GM21528 (cell line): ENCODE measurements around the gene FPGS.

Source experiments
- ATAC-seq: cut with Tn5 transposase; IDR thresholded peaks from one replicate; pipeline ENCODE4 v1.9.1; 2021; ENCODE audit warnings: mild to moderate bottlenecking, moderate library complexity; ENCODE audit not compliant: unreplicated experiment, low FRiP score

The FPGS gene

DNA sequence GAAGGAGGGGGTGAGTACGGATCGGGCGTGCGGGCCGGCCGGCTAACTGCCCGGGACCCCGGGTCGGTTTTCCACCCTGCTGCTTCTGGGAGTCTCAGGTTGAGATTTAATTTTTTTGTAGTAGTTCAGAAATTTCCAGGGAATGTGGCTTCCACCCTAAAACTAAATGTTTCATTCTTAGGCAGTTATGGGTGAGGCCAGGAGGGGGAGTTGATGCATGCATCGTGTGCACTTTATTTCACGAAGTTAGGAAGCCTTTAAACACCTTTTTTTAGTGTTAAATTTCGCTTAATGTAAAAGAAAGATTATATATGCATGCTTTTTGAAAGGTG, 15.9 kb upstream of the FPGS start:
- ATAC-seq = no peak

DNA sequence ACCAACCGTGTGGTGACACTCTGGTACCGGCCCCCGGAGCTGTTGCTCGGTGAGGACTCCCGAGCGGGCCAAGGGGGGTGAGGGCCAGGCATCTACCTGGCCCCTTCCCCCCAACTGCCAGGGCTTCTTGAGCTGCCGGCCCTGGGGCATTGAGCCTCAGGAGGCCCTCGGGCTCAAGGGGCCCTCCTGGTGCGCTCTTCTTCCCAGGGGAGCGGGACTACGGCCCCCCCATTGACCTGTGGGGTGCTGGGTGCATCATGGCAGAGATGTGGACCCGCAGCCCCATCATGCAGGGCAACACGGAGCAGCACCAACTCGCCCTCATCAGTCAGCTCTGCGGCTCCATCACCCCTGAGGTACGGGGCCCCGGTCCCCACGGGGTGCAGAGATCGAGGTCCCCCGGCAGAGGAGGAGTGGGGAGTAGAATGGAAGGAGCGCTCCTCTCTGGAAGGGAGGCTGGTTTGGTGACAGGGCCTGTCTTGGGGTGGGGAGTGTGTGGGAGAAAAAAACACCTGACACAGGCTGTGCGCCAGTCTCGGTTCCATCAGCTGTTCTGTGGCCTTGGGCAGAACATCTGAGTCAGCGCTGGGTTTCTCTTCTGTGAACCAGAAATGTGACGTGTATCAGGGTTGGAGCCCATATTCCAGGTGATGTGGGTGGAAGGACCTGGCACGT, 14.2 kb upstream of the FPGS start:
- no peak for ATAC-seq

DNA sequence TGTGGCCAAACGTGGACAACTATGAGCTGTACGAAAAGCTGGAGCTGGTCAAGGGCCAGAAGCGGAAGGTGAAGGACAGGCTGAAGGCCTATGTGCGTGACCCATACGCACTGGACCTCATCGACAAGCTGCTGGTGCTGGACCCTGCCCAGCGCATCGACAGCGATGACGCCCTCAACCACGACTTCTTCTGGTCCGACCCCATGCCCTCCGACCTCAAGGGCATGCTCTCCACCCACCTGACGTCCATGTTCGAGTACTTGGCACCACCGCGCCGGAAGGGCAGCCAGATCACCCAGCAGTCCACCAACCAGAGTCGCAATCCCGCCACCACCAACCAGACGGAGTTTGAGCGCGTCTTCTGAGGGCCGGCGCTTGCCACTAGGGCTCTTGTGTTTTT, 13.5 kb upstream of the FPGS start:
- no peak for ATAC-seq

DNA sequence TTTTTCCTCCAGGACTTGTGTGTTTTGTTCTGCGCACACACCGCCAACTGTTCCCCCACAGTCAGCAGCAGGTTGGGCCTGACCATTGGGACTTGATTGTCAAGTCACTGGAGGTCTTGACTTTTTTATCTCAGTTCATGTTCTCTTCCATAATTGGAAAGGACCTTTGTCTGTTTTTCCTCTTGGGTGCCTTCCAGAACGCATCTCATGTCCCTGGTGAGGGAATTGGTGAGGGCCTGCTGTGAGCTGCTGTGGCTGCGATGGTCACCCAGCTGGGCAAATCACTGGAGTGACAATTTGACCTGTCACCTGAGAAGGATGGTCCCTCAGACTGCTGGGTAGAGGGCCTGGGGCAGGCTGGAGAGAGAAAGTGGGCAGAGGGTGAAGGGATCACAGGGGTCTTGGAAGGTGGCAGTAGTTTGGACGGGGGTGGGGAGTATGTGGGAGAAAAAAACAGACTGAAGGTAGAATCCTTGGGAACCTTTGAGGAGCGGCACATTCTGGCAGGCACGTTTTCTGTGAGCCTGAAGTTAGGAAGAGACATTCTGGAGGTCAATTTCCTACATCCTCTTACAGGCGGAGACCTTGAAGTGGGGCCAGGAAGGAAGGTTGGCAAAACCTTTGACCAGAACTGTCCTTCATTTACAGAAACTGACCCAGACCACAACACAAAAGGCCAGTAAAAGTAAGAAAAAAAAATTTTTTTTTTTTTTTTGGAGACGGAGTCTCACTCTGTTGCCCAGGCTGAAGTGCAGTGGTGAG, 12.4 kb upstream of the FPGS start:
- ATAC-seq = no peak

DNA sequence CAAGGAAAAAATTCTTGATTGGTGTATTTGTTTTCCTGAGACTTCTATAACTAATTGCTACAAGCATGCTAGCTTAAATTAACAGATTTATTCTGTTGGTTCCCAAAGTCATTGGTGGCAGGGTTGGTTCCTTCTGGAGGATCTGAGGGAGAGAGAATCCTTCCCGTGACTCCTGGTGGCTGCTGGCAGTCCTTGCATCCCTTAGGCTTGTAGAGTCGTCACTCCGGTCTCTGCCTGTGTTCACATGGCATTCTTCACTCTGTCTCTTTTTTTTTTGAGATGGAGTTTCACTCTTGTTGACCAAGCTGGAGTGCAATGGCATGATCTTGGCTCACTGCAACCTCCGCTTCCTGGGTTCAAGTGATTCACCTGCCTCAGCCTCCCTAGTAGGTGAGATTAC, 11.6 kb upstream of the FPGS start:
- no peak for ATAC-seq

DNA sequence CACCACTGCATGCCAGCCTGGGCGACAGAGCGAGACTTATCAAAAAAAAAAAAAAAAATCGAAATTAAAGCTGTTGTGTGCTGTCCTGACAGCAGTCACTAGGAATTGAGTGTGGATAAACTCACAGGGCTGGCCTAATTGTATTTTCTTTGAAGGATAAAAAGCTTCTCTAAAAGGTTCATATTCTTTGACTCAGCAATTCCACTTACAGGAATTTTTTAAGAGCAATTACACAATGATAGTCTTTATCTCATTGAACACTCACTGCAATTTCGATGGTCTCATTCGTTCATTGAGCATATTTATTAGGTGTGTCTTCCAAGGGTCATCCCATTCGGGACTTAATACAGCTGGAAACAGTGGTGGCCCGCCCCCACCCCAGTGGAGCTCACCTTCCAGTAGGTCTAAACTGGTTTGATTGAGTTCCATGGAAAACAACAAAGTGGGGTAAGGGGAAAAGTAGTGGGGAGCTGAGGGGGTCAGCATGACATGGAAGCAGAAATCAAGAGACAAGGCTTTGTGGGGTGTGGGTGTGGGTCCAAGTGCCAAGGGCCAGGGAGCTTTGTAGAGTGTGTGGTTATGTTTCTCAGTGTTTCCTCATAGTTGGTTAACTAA, 10.2 kb upstream of the FPGS start:
- no peak for ATAC-seq

DNA sequence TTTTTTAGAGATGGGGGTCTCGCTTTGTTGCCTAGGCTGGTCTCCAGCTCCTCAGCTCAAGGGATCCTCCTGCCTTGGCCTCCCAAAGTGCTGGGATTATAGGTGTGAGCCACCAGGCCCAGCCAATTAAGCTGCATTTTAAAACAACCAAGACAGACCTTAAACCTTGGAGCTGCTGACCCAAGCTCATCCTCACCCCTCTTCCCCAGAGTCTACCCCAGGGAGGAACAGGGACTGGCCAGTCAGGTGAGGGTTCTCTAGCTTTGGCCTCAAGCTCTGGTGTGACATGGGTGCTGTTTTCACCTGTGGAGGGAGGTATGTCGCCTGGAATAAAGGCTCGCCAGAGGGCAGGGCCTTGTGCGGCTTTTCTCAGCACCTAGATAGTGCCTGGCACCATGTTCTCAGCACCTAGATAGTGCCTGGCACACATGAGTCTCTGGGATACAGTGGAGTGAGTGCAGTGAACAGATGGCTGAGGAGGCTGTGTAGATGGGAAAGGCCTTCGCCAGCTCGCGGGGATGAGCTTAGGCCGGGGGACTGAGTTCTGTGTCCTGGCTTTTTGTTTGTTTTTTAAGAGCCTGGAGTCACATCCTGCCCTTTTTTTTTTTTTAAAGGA, 9.5 kb upstream of the FPGS start:
- ATAC-seq = no peak

DNA sequence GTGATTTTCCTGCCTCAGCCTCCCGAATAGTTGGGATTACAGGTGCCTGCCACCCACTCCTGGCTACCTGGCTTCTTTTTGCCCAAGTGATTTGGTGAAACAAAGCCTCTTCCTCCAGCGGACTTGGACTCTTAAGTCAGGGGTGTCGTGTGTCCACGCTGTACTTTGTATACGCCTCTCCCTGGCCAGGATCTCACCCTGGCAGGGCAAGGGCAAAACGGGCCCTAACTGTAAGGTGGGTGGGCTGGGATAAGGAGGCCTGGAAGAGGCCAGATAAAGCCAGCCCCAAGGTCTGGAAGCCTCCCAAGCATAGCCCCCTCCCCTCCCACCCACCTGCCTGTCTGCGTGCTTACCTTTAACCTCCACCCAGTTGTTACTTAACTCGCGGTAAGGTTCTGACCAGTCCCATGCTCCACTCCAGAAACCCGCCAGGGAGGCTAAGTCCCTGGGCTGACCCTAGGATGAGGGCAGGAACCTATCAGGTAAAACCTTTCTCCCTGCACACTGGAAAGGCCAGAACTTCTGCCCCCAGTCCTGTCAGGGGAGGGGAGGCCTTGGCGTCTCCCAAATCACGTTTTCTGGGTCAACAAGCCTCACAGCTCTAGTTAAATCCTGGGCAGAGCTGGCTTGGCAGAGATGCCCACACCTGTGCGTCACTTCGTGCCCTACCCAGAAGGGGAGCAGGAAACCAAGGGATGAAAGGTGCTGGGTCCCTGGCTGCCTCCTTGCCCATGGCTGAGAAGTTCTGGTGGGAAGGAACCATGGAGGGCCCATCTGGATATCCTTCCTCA, 8.5 kb upstream of the FPGS start:
- no peak for ATAC-seq

DNA sequence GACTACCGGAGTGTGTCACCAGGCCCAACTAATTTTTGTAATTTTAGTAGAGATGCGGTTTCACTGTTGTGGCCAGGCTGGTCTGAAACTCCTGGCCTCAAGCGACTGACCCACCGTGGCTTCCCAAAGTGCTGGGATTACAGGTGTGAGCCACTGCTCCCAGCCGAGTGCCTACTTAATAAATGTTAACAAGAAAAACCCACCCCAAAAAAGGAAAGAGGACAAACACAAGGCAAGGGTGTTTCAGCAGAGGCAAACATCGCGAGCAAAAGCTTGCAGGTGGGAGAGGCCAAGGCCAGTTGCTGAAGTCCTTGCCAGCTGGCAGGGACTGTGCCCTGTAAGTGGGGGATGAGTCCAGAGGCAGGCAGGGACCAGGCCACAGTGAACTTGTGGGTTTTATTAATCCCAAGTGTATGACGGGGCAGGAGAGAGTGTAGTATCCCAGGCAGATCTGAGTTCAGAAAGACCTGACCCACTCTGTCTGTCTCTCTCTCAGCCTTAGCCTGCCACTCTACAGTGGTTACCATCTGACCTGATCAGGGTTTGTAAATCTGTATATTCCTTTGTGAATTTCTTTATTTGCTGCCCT, 6.4 kb upstream of the FPGS start:
- no peak for ATAC-seq

DNA sequence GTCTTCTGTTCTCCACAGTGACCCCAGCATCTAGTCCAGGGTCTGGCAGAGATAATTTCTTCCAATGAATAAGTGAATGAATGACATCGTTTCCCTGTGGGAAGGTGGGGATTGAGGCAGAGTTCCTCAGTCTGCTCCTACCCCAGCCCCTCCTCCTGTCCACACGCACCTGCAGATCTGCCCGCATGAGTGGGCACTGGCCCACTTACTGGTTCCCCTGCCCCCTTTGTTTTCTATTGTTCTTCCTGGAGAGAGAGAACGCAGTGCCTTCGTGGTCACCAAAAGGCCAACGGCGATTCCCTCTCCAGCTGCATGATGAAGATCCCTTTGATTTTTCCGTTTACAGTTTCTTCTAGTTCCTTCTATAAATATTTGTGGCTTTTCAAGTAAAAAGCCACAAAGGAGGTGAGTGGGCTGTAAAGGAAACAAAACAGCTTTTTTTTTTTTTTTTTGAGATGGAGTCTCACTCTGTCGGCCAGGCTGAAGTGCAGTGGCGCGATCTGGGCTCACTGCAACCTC, 5.8 kb upstream of the FPGS start:
- ATAC-seq = no peak

DNA sequence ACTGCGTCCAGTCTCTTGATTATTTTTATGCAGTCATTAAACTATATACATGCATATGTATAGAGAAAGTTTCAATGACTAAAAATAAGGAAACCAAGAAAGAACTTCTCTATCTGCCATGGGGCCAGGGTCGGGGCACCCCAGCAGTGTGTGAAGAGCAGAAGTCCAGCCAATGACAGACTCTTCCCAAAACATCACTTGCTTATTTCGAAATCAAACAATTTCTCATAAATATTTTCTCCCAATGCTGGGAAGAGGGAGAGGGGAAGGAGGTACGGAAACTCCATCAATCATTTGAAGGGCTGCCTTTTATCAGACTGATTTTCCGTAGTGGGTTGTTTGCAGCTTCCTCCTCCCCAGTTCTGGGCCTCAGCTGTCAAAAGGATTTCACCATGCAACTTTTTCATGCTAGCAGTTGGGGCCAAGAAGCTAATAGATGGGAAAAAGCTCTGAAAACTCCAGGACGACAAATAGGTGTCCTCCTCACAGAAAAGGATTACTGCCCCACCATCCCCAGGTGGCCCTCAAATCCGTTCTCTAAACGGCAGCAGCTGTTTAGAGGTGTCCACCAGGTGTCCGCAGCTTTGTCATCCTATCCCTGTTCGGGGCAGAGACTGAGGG, 617 bp upstream of the FPGS start:
- no peak for ATAC-seq

DNA sequence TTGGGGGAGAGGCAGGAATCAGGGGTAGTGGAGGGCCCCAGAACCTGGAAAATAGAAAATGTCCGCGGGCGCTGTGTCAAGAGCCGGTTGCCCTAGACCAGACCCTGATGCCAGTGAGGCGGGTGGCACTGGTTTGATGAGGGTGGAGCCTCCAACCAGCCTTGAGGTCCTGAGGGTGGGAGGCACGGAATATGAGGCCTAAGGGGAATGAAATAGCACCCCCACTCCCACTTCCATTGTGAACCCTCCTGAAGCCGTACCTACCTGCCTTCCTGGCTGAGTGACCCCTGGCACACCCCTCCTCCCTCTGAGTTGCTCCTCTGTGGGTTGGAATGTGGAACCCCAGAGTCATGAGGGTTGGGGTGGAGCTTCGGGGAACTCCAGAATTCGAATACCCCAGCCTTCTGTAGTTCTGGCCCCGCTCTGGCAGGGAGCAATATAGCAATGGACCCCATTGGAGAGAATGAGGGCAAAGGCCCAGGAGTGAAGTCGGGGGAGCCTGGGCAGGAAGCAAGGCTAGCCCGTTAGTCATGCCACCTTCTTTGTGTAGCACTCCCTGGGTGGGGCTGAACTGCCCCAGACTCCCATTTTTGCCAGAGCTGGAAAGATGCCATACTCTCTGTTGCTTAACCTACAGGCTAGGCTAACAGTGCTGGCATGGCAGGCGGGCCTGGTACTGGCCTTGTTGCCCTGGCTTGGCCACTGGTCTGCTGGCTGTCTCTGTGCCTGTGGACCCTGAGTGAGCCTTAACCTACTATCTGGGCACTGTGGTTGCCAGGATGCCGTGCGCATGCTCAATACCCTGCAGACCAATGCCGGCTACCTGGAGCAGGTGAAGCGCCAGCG, 1.0 kb downstream of the FPGS start:
- ATAC-seq = peak; percentile 9

DNA sequence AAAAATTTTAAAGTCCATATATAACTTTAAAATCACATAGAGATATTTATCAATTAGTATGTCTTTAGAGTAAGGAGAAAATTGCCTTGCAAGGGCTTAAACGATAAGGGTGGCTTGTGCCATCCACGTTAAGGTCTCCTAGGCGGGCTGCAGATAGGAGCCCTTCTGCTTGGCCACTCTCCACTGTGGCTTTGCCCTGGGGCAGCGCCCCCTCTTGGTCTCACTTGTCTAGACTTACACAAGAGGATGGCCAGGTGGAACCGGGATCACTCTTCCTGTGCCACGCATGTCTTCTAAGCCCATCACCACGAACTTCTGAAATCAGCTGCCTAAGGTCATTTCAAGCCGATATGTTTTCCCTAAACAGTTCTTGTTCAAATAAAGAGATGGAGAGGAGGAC, 2.9 kb downstream of the FPGS start:
- no peak for ATAC-seq

DNA sequence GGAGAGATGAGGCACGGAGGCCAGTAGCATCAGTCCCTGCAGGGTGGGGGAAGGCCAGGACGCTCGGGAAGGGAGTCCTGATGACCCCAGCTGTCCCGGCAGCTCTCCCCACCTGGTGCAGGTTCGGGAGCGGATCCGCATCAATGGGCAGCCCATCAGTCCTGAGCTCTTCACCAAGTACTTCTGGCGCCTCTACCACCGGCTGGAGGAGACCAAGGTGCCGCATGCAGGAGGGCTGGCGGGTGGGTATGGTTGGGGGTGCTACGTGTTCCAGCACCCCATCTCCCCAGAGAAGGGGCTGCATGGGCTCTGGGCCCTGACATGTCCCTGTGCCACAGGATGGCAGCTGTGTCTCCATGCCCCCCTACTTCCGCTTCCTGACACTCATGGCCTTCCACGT, 4.2 kb downstream of the FPGS start:
- ATAC-seq = no peak

DNA sequence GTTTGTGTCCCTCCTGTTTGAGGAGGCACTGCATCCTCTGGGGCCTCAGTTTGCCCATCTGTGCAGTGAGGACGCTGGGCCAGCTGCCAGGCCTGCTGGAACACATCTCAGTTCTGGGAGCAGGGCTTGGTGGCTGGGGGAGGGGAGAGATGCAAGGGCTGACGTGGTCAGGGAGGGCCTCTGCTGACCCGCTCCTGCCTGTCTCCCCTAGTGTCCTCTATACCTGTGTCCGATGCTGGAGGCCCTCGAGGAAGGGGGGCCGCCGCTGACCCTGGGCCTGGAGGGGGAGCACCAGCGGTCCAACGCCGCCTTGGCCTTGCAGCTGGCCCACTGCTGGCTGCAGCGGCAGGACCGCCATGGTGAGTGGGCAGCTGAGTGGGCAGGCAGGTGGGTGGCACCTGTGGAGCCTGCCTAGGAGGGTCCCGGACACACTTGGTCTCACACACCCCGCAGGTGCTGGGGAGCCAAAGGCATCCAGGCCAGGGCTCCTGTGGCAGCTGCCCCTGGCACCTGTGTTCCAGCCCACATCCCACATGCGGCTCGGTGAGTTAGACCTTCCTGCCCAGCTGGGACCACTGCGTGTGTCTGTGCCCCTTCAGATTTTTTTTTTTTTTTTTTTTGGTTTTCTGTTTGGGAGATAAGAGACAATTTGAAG, 5.8 kb downstream of the FPGS start:
- no peak for ATAC-seq

DNA sequence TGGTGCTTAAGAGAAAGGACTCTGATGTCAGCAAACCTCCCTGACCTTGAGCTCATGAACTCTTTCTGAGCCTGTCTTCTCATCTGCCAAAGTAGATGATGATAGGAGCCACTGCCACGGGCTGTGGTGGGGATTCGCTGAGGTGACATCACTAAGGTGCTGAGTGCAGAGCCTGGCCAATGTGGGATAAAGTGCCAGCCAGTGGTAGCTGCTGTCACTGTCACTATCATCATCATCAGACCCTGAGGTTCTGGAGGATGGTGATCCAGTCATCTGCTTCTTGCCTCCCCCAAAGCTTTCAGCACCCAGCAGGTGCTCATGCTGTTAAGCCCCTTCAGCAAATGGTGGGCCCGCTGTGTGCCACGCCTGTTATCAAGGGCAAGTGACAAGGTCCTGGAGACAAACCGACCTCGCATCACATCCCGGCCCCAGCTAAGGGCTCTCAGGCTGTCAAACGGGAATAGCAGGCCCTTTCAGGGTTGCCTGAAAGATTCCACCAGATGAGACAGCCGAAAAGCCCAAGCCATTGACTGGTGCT, 6.4 kb downstream of the FPGS start:
- no peak for ATAC-seq

DNA sequence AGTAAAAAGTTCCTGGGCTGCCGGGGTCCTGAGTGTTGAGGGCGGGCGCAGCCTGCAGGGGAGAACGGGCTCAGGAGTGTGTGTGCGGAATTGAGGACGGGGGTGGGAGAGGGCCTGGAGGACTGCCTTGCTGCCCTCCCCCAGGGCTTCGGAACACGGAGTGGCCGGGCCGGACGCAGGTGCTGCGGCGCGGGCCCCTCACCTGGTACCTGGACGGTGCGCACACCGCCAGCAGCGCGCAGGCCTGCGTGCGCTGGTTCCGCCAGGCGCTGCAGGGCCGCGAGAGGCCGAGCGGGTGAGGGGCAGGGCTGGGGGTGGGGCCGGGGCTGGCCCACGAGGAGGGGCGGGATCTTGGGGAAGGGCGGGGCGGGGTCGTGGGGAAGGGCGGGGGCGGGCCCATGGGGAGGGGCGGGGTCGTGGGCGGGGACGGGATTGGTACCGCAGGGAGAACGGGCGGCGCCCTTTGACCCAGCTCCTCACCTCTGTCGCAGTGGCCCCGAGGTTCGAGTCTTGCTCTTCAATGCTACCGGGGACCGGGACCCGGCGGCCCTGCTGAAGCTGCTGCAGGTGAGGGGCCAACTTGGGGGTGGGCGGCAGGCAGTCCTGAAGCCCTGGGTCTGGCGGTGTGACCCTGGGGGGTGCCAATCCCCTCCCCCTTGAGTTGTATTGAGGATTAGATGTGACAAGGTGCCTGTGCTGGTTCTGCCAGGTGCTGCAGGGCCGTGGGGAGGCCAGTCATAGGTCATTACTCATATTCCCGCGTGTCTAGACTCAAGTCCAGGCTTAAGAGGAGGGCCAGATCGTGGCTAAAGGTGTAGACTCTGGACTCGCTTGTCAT, 7.1 kb downstream of the FPGS start:
- ATAC-seq = no peak
